ENCODE measurements around the gene ZBTB43. TPM values are rescaled to one million over a fixed set of nuclear protein-coding genes. Genes with fewer than 3 reads are reported as not detected.

The ZBTB43 gene
- total RNA-seq, 1 donor from 2014 or later = 20.3 TPM

GRCh38 chr9:126860757-126861466, 56.1 kb downstream of the ZBTB43 start:
- ChIA-PET POLR2A (interaction anchor here (0.7 kb wide), 1 partner anchor 1085 kb away, joined by 3 read pairs; no protein-coding TSS in a partner anchor), CTCF (no interaction called here)
- no peak for TF ChIP-seq CTCF (IDR thresholded peaks at IDR 0.05)
- DNase-seq = no peak
- no peaks in the 10 kb centered on the region for H3K9me3 Mint-ChIP-seq
- ATAC-seq (ENCODE audit: low read depth) = peak; percentile 15
- peaks cover 29% of the 10 kb centered on the region for H3K4me1 Mint-ChIP-seq
- peak overlapping the region; percentile 86 for H3K27ac Mint-ChIP-seq
- peaks cover 18% of the 10 kb centered on the region for H3K36me3 Mint-ChIP-seq (ENCODE audit: low read depth)
- peak overlapping the region; percentile 78 for H3K4me3 Mint-ChIP-seq
- peaks cover 8% of the 10 kb centered on the region for H3K27me3 Mint-ChIP-seq
- intact Hi-C loops (cut with micrococcal nuclease) = loop anchor here (1.0 to 5.0 kb wide), 3 partner anchors 56 to 338 kb away; partner anchors contain the start of gene ZBTB43

- TF ChIP-seq CTCF (IDR thresholded peaks at IDR 0.05) = no peak
- Mint-ChIP-seq H3K27ac (peak overlapping the region; percentile 86), H3K27me3 (peaks cover 6% of the 10 kb centered on the region), H3K9me3 (no peaks in the 10 kb centered on the region), H3K36me3 (ENCODE audit: low read depth) (peaks cover 25% of the 10 kb centered on the region), H3K4me3 (peak overlapping the region; percentile 78), H3K4me1 (peaks cover 35% of the 10 kb centered on the region)
- DNase-seq (no peak), ATAC-seq (ENCODE audit: low read depth) (no peak)
- intact Hi-C loops (cut with micrococcal nuclease) = loop anchor here (1.0 to 5.0 kb wide), 3 partner anchors 53 to 139 kb away; partner anchors contain the start of genes RALGPS1 and ZBTB43
- ChIA-PET CTCF (no interaction called here), POLR2A (interaction anchor here (0.9 kb wide), 1 partner anchor 52 kb away, joined by 3 read pairs; no protein-coding TSS in a partner anchor)
These were observed 56.9 kb downstream of the ZBTB43 start for GRCh38 chr9:126861707-126862103.

GRCh38 chr9:126862104-126862761, 57.4 kb downstream of the ZBTB43 start:
- Mint-ChIP-seq H3K36me3 (ENCODE audit: low read depth) (peaks cover 30% of the 10 kb centered on the region), H3K27ac (peak overlapping the region; percentile 86), H3K9me3 (no peaks in the 10 kb centered on the region), H3K27me3 (peaks cover 2% of the 10 kb centered on the region), H3K4me3 (peak overlapping the region; percentile 78), H3K4me1 (peaks cover 37% of the 10 kb centered on the region)
- TF ChIP-seq CTCF (IDR thresholded peaks at IDR 0.05) = no peak
- DNase-seq (no peak), ATAC-seq (ENCODE audit: low read depth) (no peak)
- intact Hi-C loops (cut with micrococcal nuclease) = loop anchor here (1.0 to 5.0 kb wide), 2 partner anchors 52 to 140 kb away; partner anchors contain the start of gene RALGPS1
- ChIA-PET CTCF (no interaction called here), POLR2A (interaction anchor here (0.9 kb wide), 1 partner anchor 52 kb away, joined by 3 read pairs; no protein-coding TSS in a partner anchor)

GRCh38 chr9:126864771-126865170, 59.9 kb downstream of the ZBTB43 start:
- Mint-ChIP-seq H3K9me3 (no peaks in the 10 kb centered on the region), H3K27me3 (no peaks in the 10 kb centered on the region), H3K27ac (no peak overlapping the region), H3K4me1 (peaks cover 48% of the 10 kb centered on the region), H3K4me3 (no peak overlapping the region), H3K36me3 (ENCODE audit: low read depth) (peaks cover 45% of the 10 kb centered on the region)
- intact Hi-C loops (cut with micrococcal nuclease) = loop anchor here (5.0 kb wide), 1 partner anchor 142 kb away; no protein-coding TSS in a partner anchor
- no peak for DNase-seq
- no peak for ATAC-seq (ENCODE audit: low read depth)
- TF ChIP-seq CTCF (IDR thresholded peaks at IDR 0.05) = no peak
- POLR2A ChIA-PET = interaction anchor here (0.6 kb wide), 1 partner anchor 390 kb away, joined by 4 read pairs; no protein-coding TSS in a partner anchor
- CTCF ChIA-PET = no interaction called here

DNA sequence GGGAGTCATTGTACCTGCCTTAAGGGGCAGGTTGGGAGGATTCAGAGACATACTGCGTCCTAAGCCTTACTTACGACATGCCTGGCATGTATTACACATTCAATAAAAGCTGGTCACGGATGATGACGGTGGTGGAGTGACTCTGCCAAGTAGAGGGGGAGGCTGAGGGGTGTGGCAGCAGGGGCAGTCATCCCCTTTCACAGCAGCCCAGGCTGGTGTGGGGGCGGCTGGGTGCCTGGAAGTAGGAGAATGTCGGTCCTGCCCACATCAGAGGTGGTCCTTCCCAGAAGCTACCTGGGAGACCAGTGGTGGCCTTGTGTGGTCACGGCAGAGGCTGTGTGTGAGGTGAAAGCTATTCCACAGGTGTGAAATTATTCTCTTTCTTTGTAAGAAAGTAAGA, 64.5 kb downstream of the ZBTB43 start:
- POLR2A ChIA-PET = no interaction called here
- H3K4me1 Mint-ChIP-seq = peaks cover 40% of the 10 kb centered on the region
- peaks cover 41% of the 10 kb centered on the region for H3K36me3 Mint-ChIP-seq (ENCODE audit: low read depth)
- ATAC-seq (ENCODE audit: low read depth) (no peak), DNase-seq (no peak)
- no peaks in the 10 kb centered on the region for H3K9me3 Mint-ChIP-seq
- no peaks in the 10 kb centered on the region for H3K27me3 Mint-ChIP-seq
- CTCF ChIA-PET = no interaction called here
- TF ChIP-seq CTCF (IDR thresholded peaks at IDR 0.05) = no peak
- no peak overlapping the region for H3K27ac Mint-ChIP-seq
- intact Hi-C loops (cut with micrococcal nuclease) = no loop called here
- H3K4me3 Mint-ChIP-seq = no peak overlapping the region

Data from activated B cell treated with CpG ODN at 0.5 μM for 24 hours (primary cell).